Fibroblast of skin of left biceps (primary cell): ENCODE results near the gene GIGYF1.
"Not testable (repeated sequence)": the region's sequence is repeated elsewhere in the genome, so short reads cannot be mapped to it uniquely, and the experiment has no call there.

Experiments
- DNase-seq, 2 experiments: peaks; one replicate each; pipeline ENCODE4 v3.0.0-alpha.2; 2013; ENCODE audit warnings: low read depth in 2 of 2

Gene GIGYF1, protein sequence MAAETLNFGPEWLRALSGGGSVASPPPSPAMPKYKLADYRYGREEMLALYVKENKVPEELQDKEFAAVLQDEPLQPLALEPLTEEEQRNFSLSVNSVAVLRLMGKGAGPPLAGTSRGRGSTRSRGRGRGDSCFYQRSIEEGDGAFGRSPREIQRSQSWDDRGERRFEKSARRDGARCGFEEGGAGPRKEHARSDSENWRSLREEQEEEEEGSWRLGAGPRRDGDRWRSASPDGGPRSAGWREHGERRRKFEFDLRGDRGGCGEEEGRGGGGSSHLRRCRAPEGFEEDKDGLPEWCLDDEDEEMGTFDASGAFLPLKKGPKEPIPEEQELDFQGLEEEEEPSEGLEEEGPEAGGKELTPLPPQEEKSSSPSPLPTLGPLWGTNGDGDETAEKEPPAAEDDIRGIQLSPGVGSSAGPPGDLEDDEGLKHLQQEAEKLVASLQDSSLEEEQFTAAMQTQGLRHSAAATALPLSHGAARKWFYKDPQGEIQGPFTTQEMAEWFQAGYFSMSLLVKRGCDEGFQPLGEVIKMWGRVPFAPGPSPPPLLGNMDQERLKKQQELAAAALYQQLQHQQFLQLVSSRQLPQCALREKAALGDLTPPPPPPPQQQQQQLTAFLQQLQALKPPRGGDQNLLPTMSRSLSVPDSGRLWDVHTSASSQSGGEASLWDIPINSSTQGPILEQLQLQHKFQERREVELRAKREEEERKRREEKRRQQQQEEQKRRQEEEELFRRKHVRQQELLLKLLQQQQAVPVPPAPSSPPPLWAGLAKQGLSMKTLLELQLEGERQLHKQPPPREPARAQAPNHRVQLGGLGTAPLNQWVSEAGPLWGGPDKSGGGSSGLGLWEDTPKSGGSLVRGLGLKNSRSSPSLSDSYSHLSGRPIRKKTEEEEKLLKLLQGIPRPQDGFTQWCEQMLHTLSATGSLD (N-terminal part only)

DNA sequence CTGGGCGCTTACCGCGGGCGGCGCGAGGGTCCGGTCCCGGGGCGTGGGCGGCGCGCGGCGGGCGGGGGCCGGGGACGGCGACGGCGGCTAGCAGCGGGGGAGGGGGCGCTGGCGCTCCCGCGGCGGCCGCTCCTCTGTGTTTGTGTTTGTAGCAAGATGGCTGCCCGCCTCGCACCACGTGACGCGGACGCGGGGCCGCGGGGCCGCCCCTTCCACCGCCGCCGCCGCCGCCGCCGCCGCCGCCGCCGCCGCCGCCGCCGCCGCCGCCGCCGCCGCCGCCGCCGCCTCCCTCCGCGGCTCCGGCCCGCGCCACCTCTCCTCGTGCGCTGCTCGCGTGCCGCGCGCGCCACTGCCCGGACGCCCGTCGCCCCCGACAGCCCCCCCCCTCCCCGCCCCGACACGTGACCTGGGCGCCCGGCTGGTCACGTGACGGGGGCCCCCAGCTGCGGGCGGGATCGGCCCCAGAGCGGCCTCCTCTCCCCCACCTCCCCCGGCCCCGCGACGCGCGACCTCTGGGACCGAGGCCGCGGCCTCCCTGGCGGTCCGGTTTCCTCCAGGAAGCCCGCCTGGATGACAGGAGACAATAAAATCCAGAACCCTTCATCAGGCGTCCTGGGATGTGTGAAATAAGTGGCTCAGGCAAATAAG, at the start of gene GIGYF1:
Gene GIGYF1 (minus strand): TSS at position 153 of the 648 bp plus-strand sequence. CDS start 6,012 bp downstream, outside the sequence.
- DNase-seq: peak; percentile 22 to 26

DNA sequence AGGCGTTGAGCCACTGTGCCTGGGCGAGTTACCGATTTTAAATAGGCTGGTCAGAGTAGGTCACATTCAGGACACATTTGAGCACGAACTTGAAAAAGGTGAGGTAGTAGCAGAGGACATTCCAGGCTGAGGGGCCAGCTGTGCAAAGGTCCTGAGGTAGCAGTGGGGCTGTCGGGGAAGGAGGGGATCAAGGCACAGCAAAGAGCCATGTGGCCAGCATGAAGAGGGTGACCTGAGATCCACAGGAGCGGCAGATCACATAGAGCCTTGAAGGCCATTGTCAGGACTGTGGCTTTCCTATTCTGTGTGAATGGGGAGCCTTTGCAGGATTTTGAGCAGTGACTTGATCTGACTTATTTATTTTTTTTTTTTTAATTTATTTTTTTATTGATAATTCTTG, 45.9 kb upstream of the GIGYF1 start:
- no peak for DNase-seq

DNA sequence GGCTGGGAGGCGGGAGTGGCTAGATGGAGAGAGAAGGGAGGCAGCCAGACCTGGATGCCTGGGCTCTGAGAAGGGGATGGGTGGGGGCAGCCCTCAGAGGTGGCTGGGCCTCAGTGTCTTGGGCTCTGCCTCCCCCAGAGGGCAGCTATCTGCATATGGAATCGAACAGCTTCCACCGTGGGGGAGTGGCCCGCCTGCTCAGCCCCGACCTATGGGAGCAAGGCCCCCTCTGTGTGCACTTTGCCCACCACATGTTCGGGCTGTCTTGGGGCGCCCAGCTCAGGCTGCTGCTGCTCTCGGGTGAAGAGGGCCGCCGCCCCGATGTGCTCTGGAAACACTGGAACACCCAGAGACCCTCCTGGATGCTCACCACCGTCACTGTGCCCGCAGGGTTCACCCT, 42.6 kb upstream of the GIGYF1 start:
- DNase-seq: no peak

DNA sequence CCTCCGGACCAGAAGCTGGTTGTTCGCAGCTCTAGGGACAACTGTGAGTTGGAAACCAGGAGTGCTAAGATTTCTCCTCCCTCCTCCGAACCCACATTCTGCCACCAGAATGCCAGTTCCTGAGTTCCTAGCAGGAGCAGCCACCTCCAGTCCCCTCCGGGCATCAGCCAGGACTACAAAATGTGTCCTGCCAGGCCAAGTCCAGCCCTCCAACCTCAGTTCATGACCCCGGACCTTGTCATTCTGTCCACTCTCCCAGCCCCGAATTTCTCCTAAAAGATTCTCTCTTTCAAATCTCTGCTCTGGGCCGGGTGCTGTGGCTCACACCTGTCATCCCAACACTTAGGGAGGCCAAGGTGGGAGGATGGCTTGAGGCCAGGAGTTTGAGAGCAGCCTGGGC, 41.7 kb upstream of the GIGYF1 start:
- no peak for DNase-seq

DNA sequence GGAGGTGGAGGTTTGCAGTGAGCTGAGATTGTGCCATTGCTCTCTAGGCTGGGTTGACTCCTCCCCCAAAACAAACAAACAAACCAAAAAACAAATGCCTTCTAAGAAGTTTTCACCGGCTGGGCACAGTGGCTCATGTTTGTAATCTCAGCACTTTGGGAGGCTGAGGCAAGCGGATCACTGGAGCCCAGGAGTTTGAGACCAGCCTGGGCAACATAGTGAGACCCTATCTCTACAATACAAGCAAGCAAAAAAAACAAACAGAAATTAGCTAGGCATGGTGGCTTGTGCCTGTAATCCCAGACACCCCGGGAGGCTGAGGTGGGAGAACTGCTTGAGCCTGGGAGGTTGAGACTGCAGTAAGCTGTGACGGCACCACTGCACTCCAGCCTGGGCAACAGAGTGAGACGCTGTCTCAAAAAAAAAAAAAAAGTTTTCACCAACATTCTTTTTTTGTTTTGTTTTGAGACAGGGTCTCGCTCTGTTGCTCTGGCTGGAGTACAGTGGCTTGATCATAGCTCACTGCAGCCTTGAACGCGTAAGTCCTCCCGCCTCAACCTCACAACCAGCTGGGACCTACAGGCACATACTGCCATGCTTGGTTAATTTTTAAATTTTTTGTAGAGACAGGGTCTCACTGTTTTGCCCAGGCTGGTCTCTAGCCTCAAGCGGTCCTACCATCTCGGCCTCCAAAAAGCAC, 38.0 kb upstream of the GIGYF1 start:
- DNase-seq: no peak

DNA sequence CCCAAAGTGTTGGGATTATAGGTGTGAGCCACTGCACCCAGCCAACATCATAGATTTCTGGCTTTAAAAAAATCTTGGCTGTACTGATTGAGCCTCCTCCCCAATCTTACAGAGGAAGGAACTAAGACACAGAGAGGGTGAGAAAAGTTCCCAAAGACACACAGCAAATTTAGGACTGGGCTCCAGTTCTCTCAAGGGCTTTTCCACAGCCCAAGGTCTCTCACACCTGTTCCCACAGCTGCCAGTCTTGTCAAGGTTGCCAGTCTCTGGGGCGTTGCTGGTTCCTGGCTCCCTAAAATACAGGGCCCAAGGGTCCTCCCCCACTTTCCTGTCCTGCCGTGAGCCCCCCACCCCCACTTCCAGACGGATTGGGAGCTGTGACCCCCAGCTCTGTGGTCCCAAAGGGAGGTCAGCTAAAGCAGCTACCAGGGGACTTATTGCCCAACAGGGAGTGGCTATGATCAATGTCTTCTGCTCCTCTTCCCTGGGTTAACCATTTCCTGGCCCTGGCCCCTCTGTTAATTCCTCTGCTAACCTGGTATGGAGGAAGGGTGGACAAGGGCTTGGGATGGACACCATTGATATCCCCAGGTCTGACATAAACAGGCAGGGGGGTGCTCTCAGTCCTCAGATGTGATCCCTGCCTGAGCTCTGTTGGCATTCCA, 36.2 kb upstream of the GIGYF1 start:
- DNase-seq: no peak

DNA sequence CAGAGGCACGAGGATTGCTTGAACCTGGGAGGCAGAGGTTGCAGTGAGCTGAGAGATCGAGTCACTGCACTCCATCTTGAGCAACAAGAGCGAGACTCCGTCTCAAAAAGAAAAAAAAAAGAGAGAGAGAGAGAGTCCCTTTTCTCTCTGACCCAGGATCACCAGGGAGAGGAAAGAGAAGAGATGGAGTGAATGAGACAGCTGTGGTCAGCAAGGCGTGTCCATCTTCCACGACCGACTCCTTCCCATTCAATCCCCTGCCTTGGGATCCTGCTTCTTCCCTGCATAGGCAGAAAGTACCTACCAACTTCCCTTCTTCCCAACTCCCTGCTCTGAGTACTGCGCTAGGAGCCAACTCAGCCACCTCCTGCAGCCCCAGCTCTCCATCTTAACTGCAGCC, 34.1 kb upstream of the GIGYF1 start:
- DNase-seq: no peak

DNA sequence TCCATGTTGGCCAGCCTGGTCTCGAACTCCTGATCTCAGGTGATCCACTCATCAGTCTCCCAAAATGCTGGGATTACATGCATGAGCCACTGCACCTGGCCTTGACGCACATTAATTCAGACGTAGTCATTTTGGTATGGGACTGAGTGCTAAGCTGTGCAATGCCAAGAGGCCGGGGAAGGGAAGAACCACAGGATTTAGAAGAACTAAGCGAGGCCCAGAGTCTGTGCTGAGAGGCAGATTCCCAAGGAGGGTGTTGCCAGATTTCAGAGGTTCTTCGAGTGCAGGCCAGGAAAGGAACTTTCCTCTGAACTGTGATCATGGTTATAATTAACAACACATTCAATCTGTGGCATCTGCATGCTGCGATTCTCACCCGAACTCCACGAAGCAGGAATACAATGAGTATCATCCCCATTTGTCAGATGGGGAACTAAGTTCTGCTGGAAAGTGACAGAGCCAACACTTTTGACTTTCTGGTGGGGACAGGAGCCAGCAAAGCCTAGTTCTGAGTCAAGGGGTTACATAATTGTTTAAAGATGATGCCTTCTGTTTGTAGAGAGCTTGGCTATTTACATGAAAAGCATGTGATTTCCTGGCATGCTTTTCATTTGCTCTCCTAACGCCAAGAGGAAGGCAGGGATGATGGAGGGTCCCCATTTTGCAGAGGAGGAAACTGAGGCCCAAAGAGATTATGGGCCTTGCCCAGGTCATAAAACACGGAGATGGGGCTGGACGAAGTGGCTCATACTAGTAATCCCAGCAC, 33.1 kb upstream of the GIGYF1 start:
- DNase-seq: peak; percentile 91 to 94

DNA sequence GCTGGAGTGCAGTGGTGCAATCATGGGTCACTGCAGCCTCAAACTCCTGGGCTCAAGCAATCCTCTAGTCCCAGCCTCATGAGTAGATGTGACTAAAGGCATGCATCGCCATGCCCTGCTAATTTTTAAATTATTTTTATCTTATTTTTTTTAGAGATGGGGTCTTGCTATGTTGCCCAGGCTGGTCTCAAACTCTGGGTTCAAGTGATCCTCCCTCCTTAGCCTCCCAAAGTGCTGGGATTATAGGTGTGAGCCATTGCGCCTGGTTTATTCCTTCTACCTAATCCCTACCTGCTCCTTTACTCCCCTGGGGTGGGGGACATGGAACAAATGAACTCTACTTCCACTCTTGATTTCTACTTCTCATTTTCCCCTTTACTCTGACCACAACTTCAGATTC, 30.3 kb upstream of the GIGYF1 start:
- DNase-seq: not testable (repeated sequence)

DNA sequence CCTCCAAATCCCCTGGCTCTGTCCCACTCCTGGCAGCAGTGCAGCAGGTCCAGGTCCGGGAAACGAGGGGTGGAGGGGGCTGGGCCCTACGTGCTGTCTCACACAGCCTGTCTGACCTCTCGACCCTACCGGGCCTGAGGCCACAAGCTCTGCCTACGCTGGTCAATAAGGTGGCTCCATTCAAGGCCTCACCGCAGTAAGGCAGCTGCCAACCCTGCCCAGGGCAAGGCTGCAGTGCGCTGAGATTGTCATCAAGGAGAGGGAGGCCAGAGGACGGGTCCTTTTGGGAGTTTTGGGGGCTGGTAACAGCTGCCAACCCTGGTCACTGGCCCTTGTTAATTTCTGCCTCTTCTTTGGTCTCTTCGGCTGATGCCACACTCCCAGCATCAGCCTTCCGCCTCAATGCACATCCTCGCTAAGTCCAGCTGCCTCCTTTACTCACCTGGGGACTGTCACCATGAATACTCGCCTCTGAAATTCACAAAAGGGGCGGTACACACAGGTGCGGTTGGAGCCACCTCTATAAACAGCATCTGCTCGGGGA, 29.8 kb upstream of the GIGYF1 start:
- no peak for DNase-seq

DNA sequence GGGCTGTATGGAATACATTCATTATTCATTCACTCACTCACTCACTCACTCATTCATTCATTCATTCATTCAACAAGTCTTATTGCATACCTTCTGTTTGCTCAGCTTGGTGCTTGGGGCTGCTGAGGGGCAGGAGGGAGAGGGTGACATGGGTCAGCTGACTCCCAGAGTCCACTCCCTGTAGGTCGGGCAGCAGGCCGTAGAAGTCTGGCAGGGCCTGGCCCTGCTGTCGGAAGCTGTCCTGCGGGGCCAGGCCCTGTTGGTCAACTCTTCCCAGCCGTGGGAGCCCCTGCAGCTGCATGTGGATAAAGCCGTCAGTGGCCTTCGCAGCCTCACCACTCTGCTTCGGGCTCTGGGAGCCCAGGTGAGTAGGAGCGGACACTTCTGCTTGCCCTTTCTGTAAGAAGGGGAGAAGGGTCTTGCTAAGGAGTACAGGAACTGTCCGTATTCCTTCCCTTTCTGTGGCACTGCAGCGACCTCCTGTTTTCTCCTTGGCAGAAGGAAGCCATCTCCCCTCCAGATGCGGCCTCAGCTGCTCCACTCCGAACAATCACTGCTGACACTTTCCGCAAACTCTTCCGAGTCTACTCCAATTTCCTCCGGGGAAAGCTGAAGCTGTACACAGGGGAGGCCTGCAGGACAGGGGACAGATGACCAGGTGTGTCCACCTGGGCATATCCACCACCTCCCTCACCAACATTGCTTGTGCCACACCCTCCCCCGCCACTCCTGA, 28.6 kb upstream of the GIGYF1 start:
- DNase-seq: no peak

DNA sequence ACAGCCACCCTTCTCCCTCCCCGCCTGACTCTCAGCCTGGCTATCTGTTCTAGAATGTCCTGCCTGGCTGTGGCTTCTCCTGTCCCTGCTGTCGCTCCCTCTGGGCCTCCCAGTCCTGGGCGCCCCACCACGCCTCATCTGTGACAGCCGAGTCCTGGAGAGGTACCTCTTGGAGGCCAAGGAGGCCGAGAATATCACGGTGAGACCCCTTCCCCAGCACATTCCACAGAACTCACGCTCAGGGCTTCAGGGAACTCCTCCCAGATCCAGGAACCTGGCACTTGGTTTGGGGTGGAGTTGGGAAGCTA, 27.4 kb upstream of the GIGYF1 start:
- DNase-seq: no peak

DNA sequence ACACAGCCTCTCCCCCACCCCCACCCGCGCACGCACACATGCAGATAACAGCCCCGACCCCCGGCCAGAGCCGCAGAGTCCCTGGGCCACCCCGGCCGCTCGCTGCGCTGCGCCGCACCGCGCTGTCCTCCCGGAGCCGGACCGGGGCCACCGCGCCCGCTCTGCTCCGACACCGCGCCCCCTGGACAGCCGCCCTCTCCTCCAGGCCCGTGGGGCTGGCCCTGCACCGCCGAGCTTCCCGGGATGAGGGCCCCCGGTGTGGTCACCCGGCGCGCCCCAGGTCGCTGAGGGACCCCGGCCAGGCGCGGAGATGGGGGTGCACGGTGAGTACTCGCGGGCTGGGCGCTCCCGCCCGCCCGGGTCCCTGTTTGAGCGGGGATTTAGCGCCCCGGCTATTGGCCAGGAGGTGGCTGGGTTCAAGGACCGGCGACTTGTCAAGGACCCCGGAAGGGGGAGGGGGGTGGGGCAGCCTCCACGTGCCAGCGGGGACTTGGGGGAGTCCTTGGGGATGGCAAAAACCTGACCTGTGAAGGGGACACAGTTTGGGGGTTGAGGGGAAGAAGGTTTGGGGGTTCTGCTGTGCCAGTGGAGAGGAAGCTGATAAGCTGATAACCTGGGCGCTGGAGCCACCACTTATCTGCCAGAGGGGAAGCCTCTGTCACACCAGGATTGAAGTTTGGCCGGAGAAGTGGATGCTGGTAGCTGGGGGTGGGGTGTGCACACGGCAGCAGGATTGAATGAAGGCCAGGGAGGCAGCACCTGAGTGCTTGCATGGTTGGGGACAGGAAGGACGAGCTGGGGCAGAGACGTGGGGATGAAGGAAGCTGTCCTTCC, 26.8 kb upstream of the GIGYF1 start:
- DNase-seq: no peak

DNA sequence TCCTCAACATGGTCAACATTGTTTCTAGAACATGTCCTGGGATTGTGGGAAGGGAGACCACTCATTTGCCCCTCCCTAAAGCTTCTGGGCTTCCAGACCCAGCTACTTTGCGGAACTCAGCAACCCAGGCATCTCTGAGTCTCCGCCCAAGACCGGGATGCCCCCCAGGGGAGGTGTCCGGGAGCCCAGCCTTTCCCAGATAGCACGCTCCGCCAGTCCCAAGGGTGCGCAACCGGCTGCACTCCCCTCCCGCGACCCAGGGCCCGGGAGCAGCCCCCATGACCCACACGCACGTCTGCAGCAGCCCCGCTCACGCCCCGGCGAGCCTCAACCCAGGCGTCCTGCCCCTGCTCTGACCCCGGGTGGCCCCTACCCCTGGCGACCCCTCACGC, 26.2 kb upstream of the GIGYF1 start, which contains the start of gene EPO:
Gene EPO (plus strand): TSS at position 190 of the 392 bp plus-strand sequence. CDS start 513 bp downstream, outside the sequence.
- no peak for DNase-seq

DNA sequence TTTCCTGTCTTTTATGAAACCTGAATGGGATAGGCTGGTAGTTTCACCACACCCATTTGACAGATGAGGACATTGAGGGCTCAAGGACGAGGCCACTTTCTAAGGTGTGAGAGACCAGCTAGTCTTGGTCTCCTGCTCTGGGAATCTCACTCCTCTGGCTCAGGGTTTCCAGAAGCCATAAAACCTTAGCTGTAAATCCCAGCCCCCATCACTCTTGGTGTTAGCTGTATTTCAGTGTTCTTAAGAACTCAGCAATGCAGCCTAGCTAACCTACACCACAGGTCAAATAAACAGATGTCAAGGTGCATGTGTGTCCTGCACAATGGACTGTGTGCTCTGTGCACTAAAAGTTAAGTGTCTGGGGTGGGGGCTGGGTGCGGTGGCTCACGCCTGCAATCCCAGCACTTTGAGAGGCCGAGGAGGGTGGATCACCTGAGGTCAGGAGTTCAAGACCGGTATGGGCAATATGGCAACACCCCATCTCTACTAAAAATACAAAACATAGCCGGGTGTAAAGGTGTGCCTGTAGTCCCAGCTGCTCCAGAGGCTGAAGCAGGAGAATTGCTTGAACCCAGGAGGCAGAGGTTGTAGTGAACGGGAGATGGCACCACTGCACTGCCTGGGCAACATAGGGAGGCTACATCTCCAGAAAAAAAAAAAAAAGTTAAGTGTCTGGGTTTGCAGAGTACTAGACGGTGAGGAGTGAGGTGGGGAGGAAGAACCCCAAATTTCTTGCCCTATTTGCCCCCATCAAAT, 25.7 kb upstream of the GIGYF1 start:
- DNase-seq: no peak

DNA sequence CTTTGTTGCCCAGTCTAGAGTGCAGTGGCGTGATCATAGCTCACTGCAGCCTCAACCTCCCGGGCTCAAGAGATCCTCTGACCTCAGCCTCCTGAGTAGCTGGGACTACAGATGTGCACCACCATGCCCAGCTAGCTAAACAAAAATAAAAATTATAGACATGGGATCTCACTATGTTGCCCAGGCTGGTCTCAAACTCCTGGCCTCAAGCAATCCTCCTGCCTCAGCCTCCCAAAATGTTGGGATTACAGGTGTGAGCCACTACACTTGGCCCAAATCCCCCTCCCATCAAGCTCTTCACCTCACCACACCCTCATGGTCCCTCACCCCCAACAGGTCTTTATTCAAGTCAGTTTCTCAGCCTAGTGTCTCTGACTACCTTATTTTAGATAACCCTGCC, 23.0 kb upstream of the GIGYF1 start:
- DNase-seq: not testable (repeated sequence)

DNA sequence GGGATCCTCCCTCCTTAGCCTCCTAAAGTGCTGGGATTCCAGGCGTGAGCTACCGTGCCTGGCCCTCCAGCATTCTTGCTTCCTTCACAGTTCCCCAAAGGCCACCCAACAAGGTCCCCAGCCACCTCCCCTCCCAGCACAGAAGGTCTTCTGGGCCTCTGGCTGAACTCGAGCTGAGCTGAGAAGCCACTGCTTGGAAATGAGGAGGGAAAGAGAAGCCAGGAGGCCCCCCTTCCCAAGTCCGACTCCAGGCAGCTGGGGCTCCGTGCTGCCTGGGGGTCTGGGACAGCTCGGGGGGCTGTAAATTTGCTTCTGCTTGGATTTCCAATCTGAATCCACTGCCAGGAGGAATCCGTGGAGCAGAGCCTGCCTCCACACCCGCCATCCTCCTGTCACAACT, 20.7 kb upstream of the GIGYF1 start:
- no peak for DNase-seq

DNA sequence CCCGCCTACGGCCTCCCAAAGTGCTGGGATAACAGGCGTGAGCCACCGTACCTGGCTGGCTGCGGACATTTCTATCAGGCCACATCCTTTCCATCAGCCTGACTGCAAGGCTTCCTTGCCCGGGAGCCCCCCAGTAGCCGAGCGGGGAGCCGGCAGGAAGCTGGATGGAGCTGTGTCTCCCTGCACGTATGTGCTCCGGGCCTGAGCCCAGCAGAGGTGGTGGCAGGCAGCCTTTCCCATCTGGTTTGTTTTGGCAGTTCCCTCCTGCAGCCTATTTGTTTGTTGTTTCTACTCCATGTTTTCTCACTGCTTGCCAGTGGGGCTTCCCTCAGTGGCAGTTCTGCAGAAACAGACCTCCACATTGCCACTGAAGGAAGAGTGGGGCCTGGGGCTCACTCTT, 17.3 kb upstream of the GIGYF1 start:
- no peak for DNase-seq
